Aorta (tissue), 5 donors: ENCODE data around the gene BMAL1. TPM values are rescaled to one million over a fixed set of nuclear protein-coding genes. Genes with fewer than 3 reads are reported as not detected.

Experiments
- ATAC-seq: fragments of 200-7000 bp; cut with Tn5 transposase; one replicate; pipeline ENCODE4 v1.9.1; 2022; ENCODE audit warnings: moderate library complexity; ENCODE audit not compliant: low FRiP score
- DNase-seq, 2 donors: peaks; one replicate each; pipeline ENCODE4 v3.0.0-alpha.2; 2020
- H3K27ac ChIP-seq, 2 donors: one replicate each; pipeline ENCODE4 v1.5.1; 2013; ENCODE audit warnings: low read length in 2 of 2, mild to moderate bottlenecking in 2 of 2, moderate library complexity in 2 of 2, control low read depth in 1 of 2, inconsistent platforms in 1 of 2, low read depth in 1 of 2
- H3K27me3 ChIP-seq, 2 donors: one replicate each; pipeline ENCODE4 v1.6.1; 2013; ENCODE audit warnings: control low read depth in 1 of 2, low read length in 1 of 2, mild to moderate bottlenecking in 1 of 2, moderate library complexity in 1 of 2; ENCODE audit not compliant: insufficient read depth in 2 of 2, control insufficient read depth in 1 of 2
- H3K36me3 ChIP-seq, 2 donors: one replicate each; pipeline ENCODE4 v1.6.1; 2013; ENCODE audit warnings: control low read depth in 1 of 2, low read length in 1 of 2, mild to moderate bottlenecking in 1 of 2; ENCODE audit not compliant: insufficient read depth in 2 of 2, control insufficient read depth in 1 of 2
- H3K4me1 ChIP-seq, 2 donors: one replicate each; pipeline ENCODE4 v1.6.1; 2013; ENCODE audit warnings: low read length in 2 of 2, control low read depth in 1 of 2, mild to moderate bottlenecking in 1 of 2, moderate library complexity in 1 of 2; ENCODE audit not compliant: insufficient read depth in 2 of 2, control insufficient read depth in 1 of 2
- H3K4me3 ChIP-seq, 2 donors: one replicate each; pipeline ENCODE4 v1.5.1; 2013; ENCODE audit warnings: low read length in 2 of 2, control low read depth in 1 of 2, mild to moderate bottlenecking in 1 of 2
- H3K9me3 ChIP-seq: one replicate; pipeline ENCODE4 v1.6.1; 2013; ENCODE audit warnings: mild to moderate bottlenecking, low read length; ENCODE audit not compliant: control insufficient read depth
- WGBS, 2 donors: extraction: QIAGEN DNeasy Blood & Tissue Kit; methylation state at CpG; one replicate each; pipeline ENCODE4 v1.1.7; 2013; 5-methylcytosine and 5-hydroxymethylcytosine counted together
- intact Hi-C, 2 donors: fragments of 100-400 bp; cut with DNase I; formaldehyde crosslinking; loops; one replicate each; pipeline versions ENCODE4 v1.14.2 to v1.15.0; 2022
- polyA plus RNA-seq, 2 donors: library from polyadenylated mRNA; stranded (reverse); fragments of 200-250 nt; gene quantifications; one replicate each; pipeline ENCODE4 v1.2.3, GENCODE V29; 2013
- total RNA-seq, 2 donors: library from RNA; stranded (reverse); fragmentation: NEBNext Ultra II Directional; extraction: Animal tissue kit (Norgen Biotek cat#: 25700); gene quantifications; one replicate each; pipeline ENCODE4 v1.2.1, GENCODE V29; 2021
- donor health status: healthy with polysubstance abuse.
- donor health status: Bipolar disorder and iron deficiency.
- donor health status: DM: no; HTN: no; CAD: no.
- donor health status: DM: no; HTN: no; CAD: no.
- donor health status: DM: yes; HTN: yes; CAD: no.

The BMAL1 gene
- total and polyA plus RNA-seq, 4 donors, result 11.7 to 38.4 (median 30.3) TPM

DNA sequence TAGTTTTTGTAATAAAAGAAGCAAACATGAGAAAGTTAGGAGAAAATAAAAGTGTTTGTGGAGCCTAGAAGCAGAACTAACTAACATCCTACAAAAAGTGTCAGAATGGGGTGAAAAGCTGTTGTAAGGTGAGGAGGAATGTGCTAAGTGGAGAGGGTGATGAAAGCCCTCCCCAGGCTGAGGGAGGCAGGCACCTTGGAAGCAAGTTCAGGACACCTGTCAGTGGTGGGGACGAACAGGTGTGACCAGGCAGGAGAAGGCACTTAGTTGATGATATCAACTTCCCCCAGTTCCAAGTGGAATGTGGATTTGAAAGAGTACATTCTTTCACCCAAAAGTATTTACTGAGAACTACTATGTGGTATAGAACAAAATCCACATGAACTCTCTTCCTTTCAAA lies 18.7 kb upstream of the BMAL1 start:
- no peaks in the 10 kb centered on the region for H3K36me3 ChIP-seq
- H3K4me3 ChIP-seq, result no peak overlapping the region
- 22 to 39% methylated on average over 1 of the region's 1 CpG for WGBS, 2 donors
- no peaks in the 10 kb centered on the region for H3K27me3 ChIP-seq
- H3K9me3 ChIP-seq, result no peaks in the 10 kb centered on the region
- ATAC-seq (no peak), DNase-seq (no peak)
- intact Hi-C loops, result no loop called here
- H3K27ac ChIP-seq, result no peak overlapping the region
- no peaks in the 10 kb centered on the region for H3K4me1 ChIP-seq

DNA sequence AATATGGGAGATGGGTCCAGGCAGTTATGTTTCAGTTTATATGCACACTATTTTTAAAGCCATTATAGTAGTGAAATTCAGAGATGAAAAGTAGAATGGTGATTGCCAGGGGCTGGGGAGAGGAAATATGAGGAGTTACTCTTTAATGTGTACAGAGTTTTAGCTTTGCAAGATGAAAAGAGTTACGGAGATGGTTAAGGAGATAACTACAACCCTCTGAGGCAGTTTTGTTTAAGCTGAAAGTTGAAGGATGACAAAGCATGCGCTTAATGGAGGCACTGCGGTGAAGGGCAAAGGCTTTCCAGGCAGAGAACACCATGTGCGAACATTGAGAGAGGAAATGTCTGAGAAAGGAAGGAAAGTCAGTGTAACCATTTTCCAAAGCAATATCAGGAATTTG lies 18.2 kb upstream of the BMAL1 start:
- no peak for DNase-seq
- ATAC-seq, result no peak
- H3K9me3 ChIP-seq, result no peaks in the 10 kb centered on the region
- no peaks in the 10 kb centered on the region for H3K27me3 ChIP-seq
- H3K36me3 ChIP-seq, result no peaks in the 10 kb centered on the region
- H3K27ac ChIP-seq, result no peak overlapping the region
- WGBS, 2 donors, result 89 to 93% methylated on average over 4 of the region's 4 CpGs
- no peak overlapping the region for H3K4me3 ChIP-seq
- intact Hi-C loops, result no loop called here
- H3K4me1 ChIP-seq, result no peaks in the 10 kb centered on the region

DNA sequence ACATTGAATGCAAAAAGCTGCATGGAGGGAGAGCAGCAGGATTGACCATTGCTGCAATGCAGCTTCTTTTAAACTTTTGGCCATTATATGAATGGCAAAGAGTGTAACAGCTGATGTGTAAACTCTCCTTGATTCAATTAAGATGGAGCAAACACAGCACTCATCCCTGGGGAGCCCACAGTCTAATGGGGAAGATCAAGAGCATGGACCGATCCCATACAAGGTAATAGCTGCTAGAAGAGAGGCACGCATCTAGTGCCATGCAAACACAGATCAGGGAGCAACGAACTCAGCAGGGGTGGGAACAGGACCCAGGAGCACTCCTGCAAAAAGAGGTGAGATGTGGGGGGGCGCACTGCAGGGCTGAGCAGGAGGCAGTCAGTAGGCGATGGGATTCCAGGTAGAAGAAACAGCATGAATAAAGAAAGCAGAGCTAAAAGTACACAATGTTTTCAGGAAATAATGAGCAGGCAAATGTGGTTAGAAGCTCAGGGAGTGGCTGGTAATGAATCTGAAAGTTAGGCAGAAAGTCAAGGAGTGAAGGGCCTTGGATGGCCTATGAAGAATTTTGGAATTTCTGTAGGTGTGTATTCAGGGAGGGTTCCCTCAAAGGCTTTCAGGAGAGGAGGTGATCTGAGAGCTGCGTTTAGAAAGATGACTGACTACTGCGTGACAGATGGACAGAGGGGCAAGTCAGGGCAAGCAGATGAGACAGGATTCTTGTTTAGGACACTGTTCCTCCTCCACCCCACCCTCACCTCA lies 17.2 kb upstream of the BMAL1 start:
- intact Hi-C loops, result no loop called here
- ATAC-seq, result no peak
- no peak overlapping the region for H3K27ac ChIP-seq

DNA sequence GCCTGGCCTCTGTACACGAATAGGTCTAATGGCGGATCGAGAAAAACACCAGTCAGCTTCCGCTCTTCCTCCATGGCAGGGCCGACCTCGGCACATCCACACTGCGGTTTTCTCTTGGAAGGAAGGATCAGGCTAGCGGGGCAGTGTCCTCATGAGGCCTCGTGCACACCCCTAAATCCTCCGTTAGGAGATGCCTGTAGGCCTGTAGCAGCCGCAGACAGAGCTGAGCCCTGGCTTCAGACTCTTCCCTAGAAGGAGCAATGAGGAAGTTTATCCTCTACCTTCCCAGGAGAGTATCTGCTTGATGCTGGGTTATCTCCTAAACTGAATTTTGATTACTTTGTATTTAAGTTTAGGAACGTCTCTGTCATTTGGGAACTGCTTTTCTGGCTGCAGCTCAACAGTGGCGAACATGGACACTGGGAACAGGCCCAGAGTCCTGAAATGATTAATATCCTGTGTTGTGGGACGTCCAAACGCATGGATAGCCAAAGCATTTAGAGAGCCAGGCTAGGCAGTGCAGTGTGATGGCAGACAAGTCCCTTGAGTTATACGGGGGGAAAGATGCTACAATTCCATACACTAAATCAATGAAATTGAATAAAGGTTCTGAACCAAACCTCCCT lies 16.5 kb upstream of the BMAL1 start:
- Histone ChIP-seq H3K27ac (no peak overlapping the region), H3K36me3 (no peaks in the 10 kb centered on the region), H3K4me3 (no peak overlapping the region), H3K9me3 (no peaks in the 10 kb centered on the region), H3K27me3 (no peaks in the 10 kb centered on the region), H3K4me1 (no peaks in the 10 kb centered on the region)
- intact Hi-C loops, result no loop called here
- whole genome bisulfite sequencing, 2 donors, result 67% methylated on average over 16 of the region's 16 CpGs
- ATAC-seq, result peak; percentile 78
- DNase-seq, result peak in 1 of 2 donors; percentile 58

More for the DNA sequence above, 17.2 kb upstream of the BMAL1 start:
- Histone ChIP-seq H3K4me3 (no peak overlapping the region), H3K4me1 (no peaks in the 10 kb centered on the region), H3K9me3 (no peaks in the 10 kb centered on the region), H3K36me3 (no peaks in the 10 kb centered on the region), H3K27me3 (no peaks in the 10 kb centered on the region)
- DNase-seq, result no peak
- 82 to 85% methylated on average over 7 of the region's 7 CpGs for WGBS, 2 donors

DNA sequence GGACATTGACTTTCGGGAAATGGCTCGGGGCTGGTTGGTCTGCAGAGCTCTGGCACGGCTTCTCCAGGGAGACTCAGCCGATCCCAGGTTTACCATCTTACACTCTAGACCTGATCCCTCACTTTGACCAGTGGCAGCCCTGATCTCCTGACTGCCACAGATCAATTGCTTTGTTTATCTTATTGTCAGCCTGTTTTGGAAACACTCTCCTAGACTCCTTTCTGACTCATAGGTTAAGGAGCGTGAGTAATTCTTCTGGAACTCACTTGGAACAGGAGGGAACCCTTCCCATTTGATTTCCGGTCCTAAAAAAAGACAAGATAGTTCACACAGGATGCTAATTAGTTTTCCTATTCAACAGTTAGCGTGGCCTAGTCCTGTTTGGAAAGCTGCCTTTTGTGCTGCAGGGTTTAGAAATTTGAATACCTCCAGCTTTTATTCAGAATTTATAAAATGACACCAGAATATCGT lies 16.0 kb upstream of the BMAL1 start:
- Histone ChIP-seq H3K36me3 (no peaks in the 10 kb centered on the region), H3K4me3 (no peak overlapping the region), H3K27me3 (no peaks in the 10 kb centered on the region), H3K27ac (peak overlapping the region in 1 of 2 donors; percentile 3), H3K9me3 (no peaks in the 10 kb centered on the region), H3K4me1 (no peaks in the 10 kb centered on the region)
- no peak for DNase-seq
- ATAC-seq, result peak; percentile 70
- 34 to 40% methylated on average over 8 of the region's 8 CpGs for WGBS, 2 donors
- intact Hi-C loops, result no loop called here

DNA sequence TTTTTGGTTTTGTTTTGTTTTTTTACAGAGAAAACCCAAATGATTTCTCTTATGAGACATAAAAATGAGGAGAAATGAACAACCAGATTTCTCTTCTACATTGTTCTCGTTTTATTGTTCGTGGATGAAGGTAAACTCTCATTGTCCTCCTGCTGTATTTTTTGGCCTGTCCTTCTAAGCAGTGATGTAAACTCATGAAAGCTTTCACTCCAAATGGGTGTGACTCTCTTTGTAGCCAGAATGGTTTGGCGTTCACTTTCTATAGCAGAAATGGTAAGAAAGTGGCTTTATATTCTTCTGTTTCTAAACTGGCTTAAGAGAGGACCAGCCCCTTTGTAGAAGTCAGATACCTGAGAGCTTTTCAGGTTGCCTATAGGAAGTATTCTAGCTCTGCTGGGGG lies 15.5 kb upstream of the BMAL1 start:
- H3K27ac ChIP-seq, result peak overlapping the region in 1 of 2 donors; percentile 51
- ATAC-seq, result no peak

DNA sequence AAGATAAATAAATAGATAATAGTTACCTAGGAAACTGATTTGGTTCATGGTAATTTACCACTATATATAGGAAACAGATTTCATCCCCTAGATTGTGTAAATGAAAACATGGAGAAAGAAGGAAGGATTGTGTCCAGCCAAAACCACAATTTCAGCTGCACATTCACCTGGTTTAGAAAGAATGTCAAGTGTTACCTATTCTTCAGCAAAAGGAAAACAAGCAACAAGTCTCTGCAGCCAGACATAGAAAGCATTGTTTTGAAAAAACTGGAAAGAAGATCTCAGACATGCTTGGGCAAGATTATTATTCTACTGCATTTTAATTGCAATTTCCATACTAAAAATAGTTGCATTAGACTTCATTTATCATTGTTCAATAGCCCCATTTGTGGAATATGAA lies 8.8 kb upstream of the BMAL1 start:
- no peak for ATAC-seq
- intact Hi-C loops, result no loop called here
- no peaks in the 10 kb centered on the region for H3K36me3 ChIP-seq
- no peak overlapping the region for H3K27ac ChIP-seq
- H3K4me1 ChIP-seq, result peaks cover 0 to 3% of the 10 kb centered on the region in 2 donors
- no peak overlapping the region for H3K4me3 ChIP-seq
- DNase-seq, result no peak
- no peaks in the 10 kb centered on the region for H3K27me3 ChIP-seq
- H3K9me3 ChIP-seq, result no peaks in the 10 kb centered on the region

More for the DNA sequence above, 15.5 kb upstream of the BMAL1 start:
- DNase-seq, result no peak
- WGBS, 2 donors, result 35 to 64% methylated on average over 3 of the region's 3 CpGs
- Histone ChIP-seq H3K4me1 (no peaks in the 10 kb centered on the region), H3K4me3 (no peak overlapping the region), H3K36me3 (no peaks in the 10 kb centered on the region), H3K9me3 (no peaks in the 10 kb centered on the region), H3K27me3 (no peaks in the 10 kb centered on the region)
- intact Hi-C loops, result no loop called here

DNA sequence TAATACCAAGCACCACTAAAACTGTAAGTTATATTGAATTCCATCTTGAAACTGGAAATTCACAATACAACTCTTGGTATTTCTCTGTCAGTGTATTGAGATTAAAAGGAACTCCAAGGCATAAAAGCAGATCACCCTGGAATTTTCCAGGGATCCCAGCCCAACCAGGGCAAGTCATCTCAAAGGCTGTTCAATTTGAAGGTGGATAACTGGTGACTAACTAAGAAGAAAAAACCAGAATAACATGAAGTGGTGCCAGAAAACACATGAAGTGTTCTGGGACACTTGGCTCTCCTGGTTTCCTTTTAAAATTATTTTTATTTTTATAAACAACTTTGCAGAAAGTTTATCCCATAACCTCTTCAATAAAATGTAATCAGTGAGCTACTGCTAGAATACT lies 7.8 kb upstream of the BMAL1 start:
- intact Hi-C loops, result no loop called here
- no peak overlapping the region for H3K27ac ChIP-seq
- H3K4me1 ChIP-seq, result peaks cover 0 to 3% of the 10 kb centered on the region in 2 donors
- H3K9me3 ChIP-seq, result no peaks in the 10 kb centered on the region
- H3K4me3 ChIP-seq, result no peak overlapping the region
- ATAC-seq (no peak), DNase-seq (no peak)
- no peaks in the 10 kb centered on the region for H3K36me3 ChIP-seq
- no peaks in the 10 kb centered on the region for H3K27me3 ChIP-seq
